ENCODE results near the gene MSI1.

Gene MSI1

DNA sequence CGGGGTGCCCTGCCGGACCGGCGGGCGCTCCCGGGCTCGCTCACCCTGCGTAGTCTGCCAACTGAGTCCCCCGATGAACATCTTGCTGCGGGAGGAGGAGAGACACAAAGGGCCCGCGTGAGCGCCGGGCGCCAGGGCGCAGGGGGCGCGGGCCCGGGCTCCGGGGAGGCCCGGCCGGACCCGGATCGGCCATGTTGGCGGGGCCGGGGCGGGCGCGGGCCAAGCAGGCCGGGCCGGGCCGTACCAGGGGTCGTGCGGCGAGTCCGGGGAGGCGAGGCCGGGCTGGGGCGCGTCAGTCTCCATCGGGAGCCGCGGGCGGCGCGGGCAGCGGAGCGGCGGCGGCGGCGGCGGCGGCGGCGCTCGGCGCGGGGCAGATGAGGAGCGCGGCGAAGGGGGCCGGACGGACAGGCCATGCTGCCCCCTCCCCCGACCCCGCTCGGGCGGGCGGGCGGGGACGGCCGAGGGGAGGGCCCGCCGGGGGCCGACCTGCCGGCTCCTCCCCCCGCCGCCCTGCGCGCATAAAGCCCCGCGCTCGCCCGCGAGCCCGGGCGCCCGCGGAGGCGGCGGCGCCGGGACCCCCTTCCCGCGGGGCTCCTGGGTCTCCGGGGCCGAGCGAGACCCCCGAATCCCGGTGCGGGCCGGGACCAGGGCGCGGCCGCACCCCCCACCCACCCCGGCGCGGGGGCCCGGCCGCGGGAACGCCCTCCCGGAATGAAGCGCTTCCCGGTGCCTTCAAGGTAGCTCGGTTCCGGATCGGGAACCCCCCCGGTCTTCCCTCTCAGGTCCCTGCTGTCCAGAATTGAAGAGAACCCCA, at the start of gene MSI1:
Gene MSI1 (minus strand): TSS at position 376 of the 814 bp plus-strand sequence. CDS start 73 bp downstream, at position 303.
- DNase-seq, result peak; percentile 24

DNA sequence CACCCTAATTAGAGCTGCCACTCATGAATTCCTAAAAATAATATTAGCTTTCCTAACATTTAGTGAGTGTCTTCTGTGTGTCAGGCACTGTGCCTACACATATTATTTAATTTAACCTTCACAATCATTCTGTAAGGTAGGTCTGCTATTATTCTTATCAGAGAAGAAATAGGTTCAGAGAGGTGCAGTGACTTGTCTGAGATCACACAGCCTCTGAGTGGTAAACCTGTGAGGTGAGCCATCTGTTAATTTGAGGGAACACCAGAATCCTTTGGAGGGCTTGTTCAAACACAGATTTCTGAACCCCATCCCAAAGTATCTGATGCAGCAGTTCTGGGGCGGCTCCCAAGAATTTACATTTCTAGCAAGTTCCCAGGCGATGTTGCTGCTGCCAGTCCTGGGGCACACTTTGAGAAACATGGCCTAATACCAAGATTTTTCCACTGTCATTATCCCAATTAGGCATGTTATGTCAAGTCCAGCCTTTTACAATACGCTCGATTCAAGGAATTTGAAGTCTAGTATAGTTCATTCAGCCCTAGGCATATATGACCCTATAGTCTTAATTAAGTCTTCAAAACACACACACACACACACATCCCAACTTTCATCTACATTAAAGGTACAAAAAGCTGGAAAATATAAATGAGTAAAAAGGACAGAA, 49.1 kb upstream of the MSI1 start:
- DNase-seq, result no peak

DNA sequence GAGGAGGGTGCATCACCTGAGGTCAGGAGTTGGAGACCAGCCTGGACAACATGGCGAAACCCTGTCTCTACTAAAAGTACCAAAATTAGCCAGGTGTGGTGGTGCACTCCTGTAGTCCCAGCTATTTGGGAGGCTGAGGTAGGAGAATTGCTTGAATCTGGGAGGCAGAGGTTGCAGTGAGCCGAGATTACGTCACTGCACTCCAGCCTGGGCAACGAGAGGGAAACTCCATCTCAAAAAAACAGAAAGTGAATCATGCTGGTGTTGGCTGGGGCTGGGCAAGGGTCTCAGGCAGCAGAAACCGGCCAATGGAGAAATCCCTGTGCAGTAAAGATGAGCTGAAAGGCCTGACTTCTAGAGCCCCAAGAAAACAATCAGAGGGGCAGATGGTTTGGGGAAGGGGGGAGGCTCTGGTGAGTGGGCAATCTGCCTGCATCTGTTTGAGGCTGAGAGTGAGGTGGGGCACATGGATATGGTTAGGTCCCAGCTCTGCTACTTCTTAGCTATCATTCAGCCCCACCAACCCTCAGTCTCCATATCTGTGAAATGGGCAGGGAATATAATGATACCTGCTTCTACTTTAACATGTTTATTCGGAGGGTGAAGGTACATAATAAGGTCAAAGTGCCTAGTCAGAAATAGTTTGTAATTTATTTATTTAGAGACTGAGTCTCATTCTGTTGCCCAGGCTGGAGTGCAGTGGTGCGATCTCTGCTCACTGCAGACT, 47.7 kb upstream of the MSI1 start:
- DNase-seq, result no peak

DNA sequence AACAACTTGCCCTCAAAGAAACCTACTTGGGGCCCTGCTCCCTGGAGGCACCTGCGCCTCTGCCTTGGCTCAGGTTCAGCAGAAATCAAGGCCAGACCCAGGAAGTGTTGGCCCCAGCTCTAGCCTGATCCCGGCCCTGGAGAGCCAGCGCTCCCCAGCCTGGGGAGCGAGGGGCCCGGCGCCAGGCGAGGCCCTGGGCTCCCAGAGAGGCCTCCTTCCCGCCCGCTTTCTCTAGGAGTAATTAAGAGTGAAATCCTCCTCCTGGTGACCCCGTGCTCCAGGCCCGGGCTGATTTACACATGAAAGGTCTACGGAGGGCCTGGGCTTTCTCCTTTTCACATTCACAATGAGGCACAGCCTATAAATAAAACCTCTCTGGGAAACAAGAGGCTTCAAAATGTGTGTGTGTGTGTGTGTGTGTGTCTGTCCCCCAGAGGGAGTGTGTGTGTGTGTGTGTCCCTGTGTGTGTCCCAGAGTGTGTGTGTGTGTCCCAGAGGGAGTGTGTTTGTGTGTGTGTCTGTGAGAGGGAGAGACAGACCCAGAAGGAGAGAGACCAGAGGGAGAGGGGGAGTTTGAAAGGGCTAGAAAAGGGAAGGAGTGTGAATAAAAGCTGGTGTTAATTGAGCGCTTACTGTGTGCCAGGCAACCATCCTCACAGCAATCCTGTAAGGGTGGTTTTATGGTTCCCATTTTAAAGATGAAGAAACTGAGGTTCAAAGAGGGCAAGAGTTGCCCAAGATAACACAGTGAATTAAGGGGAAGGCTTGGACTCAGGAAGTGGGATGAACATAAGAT, 45.1 kb upstream of the MSI1 start:
- DNase-seq, result peak; percentile 86

DNA sequence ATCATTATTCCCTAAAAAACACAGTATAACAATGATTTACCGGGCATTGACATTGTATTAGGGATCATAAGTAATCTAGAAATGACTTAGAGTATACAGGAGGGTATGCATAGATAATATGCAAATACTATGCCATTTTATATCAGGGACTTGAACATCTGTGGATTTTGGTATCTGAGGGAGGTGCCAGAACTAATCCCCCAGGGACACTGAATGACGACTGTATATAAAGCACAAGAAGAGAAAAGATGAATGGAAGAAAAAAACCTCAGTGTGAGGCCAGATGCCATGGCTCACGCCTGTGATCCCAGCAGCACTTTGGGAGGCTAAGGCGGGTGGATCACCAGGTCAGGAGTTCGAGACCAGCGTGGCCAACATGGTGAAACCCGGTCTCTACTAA, 43.5 kb upstream of the MSI1 start:
- DNase-seq, result no peak

DNA sequence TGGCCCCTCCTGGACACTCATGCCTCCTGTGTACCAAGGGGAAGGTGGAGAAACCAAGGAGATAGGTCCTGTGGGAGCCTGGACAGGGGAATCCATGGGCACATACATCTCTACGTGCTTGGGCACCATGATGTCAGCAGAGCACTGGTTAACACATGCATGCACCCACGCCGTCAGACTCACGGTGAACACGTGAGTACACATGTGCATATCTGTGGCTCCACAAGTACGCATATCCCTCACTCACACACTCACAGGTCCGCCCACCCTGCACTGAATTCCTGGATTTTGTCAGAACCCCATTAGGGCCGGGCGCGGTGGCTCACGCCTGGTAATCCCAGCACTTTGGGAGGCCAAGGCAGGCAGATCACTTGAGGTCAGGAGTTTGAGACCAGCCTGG, 39.8 kb upstream of the MSI1 start:
- no peak for DNase-seq

DNA sequence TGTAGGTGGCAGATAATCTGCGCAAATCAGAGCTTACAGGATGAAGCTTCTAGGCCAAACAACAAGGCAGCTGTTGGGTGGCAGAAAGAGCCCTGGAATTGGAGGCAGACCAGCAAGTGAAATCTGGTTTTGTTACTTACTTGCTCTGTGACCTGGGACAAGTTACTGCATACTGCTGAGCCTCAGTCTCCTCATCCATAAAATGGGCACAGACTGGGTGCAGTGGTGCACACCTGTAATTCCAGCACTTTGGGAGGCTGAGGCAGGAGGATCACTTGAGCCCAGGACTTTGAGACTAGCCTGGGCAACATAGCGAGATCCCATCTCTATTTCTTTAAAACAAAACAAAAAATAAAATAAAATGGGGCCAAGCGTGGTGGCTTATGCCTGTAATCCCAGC, 37.6 kb upstream of the MSI1 start:
- no peak for DNase-seq

DNA sequence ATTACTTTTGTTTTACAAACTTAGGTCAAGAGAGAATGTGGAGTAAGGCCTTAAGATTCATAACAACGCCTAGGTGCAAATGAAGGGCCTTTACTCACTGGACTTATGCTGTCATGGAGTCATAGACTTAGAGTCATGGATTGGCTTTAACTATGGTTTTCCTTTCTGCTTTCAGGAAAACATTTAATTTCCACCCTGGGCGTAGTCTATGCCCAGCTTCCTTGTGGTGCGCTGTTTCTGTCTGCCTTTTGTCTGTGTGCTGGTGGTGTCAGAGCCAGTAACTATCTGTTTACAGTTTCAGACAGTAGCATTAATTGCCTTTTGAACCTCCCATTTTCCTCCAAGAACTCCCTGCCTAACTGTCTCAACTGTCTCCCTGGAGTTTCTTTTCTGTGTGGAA, 37.1 kb upstream of the MSI1 start:
- DNase-seq, result no peak

DNA sequence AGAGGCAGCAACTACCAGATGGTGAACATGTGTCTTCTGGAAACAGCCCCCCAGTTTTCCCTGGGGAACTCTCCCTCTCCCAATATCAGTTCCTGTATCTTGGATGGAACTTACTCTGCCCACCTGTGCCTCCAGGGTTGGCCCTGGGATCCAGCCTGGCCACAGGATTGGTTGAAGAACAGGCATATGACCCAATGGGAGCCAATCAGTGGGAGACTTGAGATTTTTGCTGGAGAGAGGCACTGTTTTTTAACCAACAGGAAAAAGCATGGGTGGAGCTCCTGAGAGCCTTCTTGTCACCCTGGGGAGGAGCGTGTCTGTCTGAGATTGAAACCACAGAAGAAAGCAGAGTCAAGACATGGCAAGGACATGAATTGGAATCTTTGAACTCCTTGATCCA, 35.3 kb upstream of the MSI1 start:
- DNase-seq, result no peak

DNA sequence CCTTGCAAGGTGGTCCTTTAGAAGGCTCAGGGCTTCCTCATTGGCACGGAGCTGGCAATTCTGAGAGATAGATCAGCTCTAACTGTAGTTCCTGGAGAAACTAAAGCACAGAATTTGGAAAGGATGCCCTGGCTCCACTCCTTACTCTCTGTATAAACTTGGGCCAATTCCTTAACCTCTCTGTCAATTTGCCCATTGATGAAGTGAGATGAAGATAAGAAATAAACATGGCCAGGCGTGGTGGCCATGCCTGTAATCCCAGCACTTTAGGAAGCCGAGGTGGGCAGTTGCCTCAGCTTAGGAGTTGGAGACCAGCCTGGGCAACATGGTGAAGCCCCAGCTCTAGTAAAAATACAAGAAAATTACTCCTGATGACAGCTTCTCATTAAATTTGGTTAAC, 34.9 kb upstream of the MSI1 start:
- no peak for DNase-seq

DNA sequence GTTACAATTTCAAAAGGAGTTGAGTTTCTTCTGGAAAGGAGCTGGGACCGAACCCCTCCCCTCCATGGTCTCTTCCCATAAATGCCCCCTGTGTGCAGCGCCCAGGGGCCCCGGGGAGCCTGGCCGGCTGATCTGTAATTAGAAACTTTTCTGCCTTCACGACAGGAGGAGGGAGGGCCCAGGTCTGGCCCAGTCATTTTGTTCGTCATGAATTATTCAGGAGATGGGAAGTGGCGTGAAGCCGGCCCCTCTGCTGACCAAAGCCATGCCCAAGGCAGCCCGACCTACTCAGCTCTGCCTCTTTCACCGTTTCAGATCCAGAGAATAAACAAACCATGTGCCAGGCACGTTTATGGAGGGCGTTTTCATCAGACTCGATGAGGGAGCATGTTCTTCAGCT, 33.3 kb upstream of the MSI1 start:
- peak; percentile 79 for DNase-seq

DNA sequence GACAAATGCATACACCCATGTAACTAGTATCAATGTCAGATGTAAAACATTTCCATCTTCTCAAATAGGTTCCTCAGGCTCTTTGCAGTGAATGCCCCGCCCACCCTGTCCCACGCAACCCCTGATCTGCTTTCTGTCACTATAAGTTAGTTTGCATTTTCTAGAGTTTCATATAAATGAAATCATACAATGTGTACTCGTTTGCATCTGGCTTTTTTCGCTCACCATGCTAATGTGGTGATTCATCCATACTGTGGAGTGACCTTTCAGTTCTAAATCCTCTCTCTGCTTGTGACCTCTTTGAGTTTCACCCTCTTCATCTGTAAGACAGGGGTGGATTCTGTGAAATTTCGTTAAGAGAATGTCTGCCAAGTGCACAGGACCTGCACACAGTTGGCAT, 30.6 kb upstream of the MSI1 start:
- no peak for DNase-seq

DNA sequence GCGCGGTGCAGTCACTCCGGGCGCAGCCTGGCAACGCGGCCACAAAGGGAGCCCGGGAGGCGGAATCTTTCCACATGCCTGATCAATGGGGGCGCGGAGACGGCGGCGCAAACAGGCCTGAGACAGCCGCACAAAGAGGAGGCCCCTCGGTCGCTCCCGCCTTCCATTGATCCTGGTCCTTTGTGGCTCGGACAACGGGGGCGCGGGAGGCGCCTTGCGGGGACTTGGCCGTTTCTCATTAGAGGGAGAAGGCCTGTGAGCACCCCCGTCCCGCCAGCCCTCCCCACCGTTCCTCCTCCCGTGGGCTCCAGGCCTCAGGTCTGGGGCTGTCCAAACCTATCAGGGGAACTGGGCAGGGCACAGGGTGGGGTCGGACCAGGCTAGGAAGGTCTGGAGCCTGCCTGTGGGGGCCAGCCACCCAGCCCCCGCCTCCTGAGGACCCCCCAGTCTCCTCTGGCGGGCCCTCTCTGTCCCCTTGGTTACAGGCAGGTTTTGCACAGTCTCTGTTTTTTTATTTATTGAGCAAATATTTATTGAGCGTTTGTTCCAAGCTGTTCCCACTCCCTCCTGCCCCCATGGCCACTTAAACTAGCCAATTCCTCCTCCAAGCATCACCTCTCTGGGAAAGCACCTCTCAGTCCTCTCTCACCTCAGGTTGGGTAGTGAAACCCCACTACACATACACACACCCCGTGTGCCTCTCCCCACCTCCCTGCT, 29.0 kb upstream of the MSI1 start:
- DNase-seq, result peak; percentile 94

DNA sequence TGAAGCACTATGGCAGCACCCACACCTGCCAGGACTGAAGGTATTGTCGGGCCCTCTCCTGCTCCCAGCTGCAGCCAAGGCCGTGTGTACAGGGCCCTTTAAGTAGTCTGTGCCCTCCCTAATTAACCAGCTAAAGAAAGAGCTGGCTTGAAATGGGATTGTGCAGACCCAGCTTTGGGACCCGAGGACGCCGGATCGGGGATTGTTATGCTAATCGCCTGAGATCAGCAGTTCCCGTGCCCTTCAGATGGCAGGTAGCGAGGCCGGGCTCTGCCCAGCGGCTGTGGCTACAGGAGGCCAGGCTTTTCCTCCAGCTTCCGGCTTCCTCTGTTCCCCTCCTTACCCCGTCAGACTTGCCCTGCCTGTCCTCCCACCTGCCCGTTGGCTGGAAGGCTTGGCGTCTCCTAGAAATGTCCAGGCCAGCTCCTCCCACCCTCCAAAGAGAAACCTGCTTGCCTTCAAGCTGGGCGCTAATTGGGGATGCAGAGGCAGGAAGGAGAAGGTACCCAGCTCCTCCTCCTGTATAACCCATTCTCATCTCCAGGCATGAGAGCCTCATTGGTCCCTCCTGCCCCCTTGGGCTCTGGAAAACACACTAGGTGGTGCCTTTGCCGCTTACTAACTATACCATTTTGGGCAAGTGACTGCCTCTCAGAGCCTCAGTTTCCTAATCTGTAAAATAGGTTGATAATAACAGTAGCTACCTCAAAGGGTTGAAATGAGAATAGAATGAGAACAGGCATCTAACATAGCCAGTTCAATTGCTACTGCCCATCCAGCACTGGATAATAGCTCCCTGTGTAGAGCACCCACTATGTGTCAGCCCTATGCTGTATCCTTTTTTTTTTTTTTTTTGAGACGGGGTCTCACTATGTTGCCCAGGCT, 25.8 kb upstream of the MSI1 start:
- peak; percentile 81 for DNase-seq

DNA sequence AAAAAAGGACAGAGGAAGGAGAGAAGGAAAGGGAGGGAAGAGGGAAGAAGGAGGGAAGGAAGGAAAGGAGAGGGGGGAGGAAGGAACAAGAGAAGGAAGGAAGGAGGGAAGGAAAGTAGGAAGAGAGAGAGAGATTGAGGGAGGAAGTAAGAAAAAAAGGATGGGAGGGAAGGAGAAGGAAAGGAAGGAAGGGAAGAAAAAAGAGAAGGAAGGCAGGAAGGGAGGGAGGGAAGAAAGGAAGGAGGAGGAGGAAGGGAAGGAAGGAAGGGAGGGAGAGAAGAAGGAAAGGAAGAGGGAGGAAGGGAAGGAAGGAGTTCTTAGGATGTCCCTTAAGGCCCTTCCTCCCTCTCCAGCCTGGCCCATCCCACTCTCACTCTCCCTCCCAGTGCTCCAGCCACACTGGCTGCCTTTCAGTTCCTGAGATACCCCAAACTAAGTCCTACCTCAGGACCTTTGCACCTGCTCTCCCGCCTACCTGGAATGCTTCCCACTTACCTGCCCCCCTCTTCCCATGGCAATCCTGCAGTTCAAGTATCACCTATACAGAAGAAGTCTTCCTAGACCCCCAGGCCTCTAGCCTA, 21.7 kb upstream of the MSI1 start:
- no peak for DNase-seq

DNA sequence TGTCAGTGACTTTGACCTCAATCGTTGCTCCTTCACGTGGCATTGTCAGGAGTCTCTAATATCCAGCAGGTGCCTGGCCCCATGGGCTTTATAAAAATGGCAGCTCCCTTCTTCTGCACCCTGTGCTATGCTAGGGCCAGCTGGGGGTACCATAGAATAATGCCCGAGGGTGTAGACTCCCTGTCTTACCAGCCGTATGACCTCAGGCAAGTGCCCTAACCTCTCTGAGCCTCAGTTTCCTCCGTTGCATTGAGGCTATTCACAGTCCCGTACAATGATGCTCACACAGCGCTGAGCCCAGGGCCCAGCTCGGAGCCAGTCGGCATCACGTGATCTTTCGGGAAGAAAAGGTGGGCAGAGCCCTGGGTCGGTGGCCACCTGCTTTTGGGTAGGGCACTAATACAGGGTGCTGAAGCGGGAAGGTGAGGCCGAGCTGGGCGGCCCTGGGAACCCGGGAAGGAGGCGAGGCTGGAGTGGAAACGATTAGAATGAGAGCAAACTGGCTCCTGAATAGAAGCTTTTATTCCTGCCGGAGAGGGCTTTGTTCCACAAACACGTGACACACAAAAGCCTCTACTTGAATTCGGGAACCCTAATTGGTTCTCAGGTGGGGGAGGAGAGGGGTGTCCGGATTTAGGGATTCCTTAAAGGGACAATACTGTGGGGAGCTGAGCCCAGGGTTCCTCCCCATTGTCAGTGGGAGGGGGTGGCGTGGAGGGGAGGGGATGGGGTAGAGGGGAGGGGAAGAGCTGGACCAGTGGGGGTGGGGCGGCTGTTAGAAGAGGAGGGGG, 19.9 kb upstream of the MSI1 start:
- DNase-seq, result peak; percentile 88

DNA sequence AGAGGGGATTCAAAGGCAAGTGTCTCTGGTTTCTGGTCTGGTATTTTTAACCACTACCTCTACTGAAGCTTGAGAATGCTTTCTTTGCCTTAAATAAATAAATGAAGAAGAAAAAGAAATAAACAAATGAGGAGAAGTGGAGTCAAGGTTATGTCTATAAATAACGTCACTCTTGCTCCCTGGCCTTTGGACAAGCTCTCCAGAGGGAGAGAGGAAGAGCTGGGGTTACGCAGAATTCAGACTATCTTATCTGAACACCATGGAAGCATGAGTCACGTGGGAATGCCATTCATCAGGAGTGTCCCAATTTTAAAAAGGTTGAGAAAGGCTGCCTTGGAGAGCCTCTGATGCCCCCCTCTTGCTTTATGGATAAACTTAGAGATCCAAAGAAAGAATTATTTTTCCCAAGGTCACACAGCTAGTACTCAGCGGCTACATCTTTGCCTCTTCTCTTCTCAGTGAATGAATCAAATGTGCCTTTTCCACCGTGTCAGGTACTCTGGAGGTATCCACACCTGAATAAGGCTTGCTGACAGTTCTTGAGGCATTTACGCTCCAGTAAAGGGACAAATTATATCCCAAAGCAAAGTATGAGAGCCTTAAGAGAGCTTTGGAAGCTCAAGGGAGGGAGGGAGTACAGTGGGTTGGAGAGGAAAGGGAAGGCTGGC, 12.9 kb upstream of the MSI1 start:
- DNase-seq, result no peak

DNA sequence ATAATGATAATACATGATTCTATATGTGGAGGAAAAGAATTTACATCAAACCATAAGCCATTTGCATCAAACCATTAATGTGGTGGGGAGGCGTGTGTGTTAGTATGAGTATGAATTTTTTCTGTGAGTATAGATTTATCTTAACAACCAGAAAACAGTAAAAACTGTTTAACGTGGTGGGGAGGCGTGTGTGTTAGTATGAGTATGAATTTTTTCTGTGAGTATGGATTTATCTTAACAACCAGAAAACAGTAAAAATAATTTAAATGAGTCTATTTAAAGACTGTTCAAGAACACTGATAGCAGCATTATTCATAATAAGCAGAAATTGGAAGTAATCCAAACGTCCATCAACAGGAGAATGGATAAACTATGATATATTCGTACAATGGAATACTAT, 9.1 kb upstream of the MSI1 start:
- no peak for DNase-seq

DNA sequence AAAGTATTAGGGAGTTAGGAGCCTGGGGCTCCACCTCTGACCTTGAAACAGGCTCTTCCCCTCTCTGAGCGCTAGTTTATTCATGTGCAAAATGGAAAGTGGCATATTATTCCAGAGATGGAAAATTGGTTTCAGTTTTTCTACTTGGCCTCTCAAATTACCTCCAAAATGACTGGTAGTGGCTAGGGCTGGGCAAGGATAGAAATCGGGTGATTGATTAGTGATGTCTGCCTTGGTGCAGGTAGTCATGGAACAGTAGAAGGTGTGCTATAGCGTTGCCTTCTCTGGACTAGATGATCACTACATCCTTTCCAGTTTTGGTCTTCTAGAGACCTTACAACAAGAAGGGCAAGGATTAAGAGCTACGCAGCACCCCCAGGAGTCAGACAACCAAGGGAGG, 8.6 kb upstream of the MSI1 start:
- no peak for DNase-seq
